HG03066 (cell line): Measurements from ENCODE around the gene ACR.
"Not testable (repeated sequence)": the region's sequence is repeated elsewhere in the genome, so short reads cannot be mapped to it uniquely, and the experiment has no call there.

ENCODE experiments used
- ATAC-seq: cut with Tn5 transposase; IDR thresholded peaks from one replicate; pipeline ENCODE4 v1.9.1; 2021; ENCODE audit warnings: low read depth; ENCODE audit not compliant: unreplicated experiment

Gene ACR

GRCh38 chr22:50759597-50760341 is 21.8 kb downstream of the ACR start:
- ATAC-seq, result not testable (repeated sequence)

- ATAC-seq, result not testable (repeated sequence)
Measured at GRCh38 chr22:50761829-50762228, 23.8 kb downstream of the ACR start.

- ATAC-seq, result not testable (repeated sequence)
Measured at GRCh38 chr22:50764288-50764687, 26.3 kb downstream of the ACR start.

- ATAC-seq, result not testable (repeated sequence)
Measured at GRCh38 chr22:50775132-50775531, 37.1 kb downstream of the ACR start.

GRCh38 chr22:50777631-50778030 is 39.6 kb downstream of the ACR start:
- ATAC-seq, result not testable (repeated sequence)

- ATAC-seq, result not testable (repeated sequence)
Measured at GRCh38 chr22:50780244-50780643, 42.2 kb downstream of the ACR start.

- not testable (repeated sequence) for ATAC-seq
Measured at GRCh38 chr22:50782253-50782652, 44.2 kb downstream of the ACR start.

- ATAC-seq, result peak; percentile 94
Measured at GRCh38 chr22:50783033-50783879, 45.3 kb downstream of the ACR start, which contains the start of gene RABL2B. RABL2B (minus strand) TSS chr22:50783636; CDS start chr22:50782294, 1,342 bp downstream.

- peak; percentile 27 for ATAC-seq
Measured at GRCh38 chr22:50783880-50784276, 45.9 kb downstream of the ACR start.

- not testable (repeated sequence) for ATAC-seq
Measured at GRCh38 chr22:50785289-50785688, 47.3 kb downstream of the ACR start.

- not testable (repeated sequence) for ATAC-seq
Measured at GRCh38 chr22:50786936-50787335, 48.9 kb downstream of the ACR start.
